HL-60 (cell line): ENCODE measurements around the gene PRPH.
A peak's percentile ranks its signal among the peaks of the same experiment; 100 is the strongest.
"Not testable (repeated sequence)": the region's sequence is repeated elsewhere in the genome, so short reads cannot be mapped to it uniquely, and the experiment has no call there.

Experiments used
- DNase-seq, 2 experiments: peaks; one replicate each; pipeline ENCODE4 v3.0.0-alpha.2; 2010 to 2020; ENCODE audit warnings: low read depth in 1 of 2, low spot score in 1 of 2
- H3K27ac ChIP-seq: fragments of 250-450 bp; sonication (Bioruptor Pico); replicated peaks from 2 replicates; pipeline ENCODE4 v1.5.1; 2020; ENCODE audit warnings: mild to moderate bottlenecking, moderate library complexity
- H3K27me3 ChIP-seq: fragments of 250-450 bp; sonication (Bioruptor Pico); 2 replicates; pipeline ENCODE4 v1.5.1; 2021; ENCODE audit warnings: mild to moderate bottlenecking, moderate library complexity; ENCODE audit not compliant: insufficient read depth, poor library complexity, severe bottlenecking
- H3K4me3 ChIP-seq: replicated peaks from 2 replicates; pipeline ENCODE4 v1.5.1; 2011; ENCODE audit warnings: mild to moderate bottlenecking, control low read depth, low read length; ENCODE audit not compliant: insufficient read depth
- CTCF ChIP-seq: IDR thresholded peaks from one replicate; pipeline ENCODE4 v1.5.1; 2011; ENCODE audit warnings: low read length, control low read depth, inconsistent platforms; ENCODE audit not compliant: insufficient read depth
- GABPA ChIP-seq: IDR thresholded peaks from 2 replicates; pipeline ENCODE4 v1.6.1; 2012; ENCODE audit warnings: low read depth
- POLR2AphosphoS5 ChIP-seq: IDR thresholded peaks from 2 replicates; pipeline ENCODE4 v1.6.1; 2012; ENCODE audit warnings: low read depth
- REST ChIP-seq: IDR thresholded peaks from 2 replicates; pipeline ENCODE4 v1.6.1; 2012; ENCODE audit warnings: low read depth; ENCODE audit not compliant: insufficient replicate concordance
- SPI1 ChIP-seq: IDR thresholded peaks from 2 replicates; pipeline ENCODE4 v1.6.1; 2012; ENCODE audit warnings: low read depth, mild to moderate bottlenecking, borderline replicate concordance

PRPH gene

GRCh38 chr12:49277466-49277865, 17.5 kb upstream of the PRPH start:
- Histone ChIP-seq H3K4me3 (no peak overlapping the region), H3K27me3 (no peaks in the 10 kb centered on the region), H3K27ac (no peak overlapping the region)
- TF ChIP-seq POLR2AphosphoS5, result no peak
- DNase-seq, result no peak

GRCh38 chr12:49279706-49280159, 15.2 kb upstream of the PRPH start:
- no peaks in the 10 kb centered on the region for H3K27me3 ChIP-seq
- no peak overlapping the region for H3K27ac ChIP-seq
- H3K4me3 ChIP-seq, result no peak overlapping the region
- DNase-seq, result peak in 1 of 2 experiments; percentile 76
- TF ChIP-seq POLR2AphosphoS5 (no peak), CTCF (no peak), GABPA (no peak), REST (no peak), SPI1 (no peak)

DNA sequence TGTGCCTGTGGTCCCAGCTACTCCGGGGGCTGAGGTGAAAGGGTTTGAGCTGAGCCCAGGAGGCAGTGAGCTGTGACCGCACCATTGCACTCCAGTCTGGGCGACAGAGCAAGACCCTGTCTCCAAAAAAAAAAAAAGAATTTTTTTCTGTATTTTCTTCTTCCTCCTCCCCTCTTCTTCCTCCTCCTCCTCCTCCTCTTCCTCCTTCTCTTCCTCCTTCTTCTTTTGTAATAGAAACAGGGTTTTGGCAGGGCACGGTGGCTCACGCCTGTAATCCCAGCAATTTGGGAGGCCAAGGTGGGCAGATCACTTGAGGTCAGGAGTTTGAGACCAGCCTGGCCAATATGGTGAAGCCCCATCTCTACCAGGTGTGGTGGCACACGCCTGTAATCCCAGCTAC, 14.4 kb upstream of the PRPH start:
- H3K27me3 ChIP-seq, DNase-seq, H3K27ac ChIP-seq, H3K4me3 ChIP-seq: not testable (repeated sequence)

DNA sequence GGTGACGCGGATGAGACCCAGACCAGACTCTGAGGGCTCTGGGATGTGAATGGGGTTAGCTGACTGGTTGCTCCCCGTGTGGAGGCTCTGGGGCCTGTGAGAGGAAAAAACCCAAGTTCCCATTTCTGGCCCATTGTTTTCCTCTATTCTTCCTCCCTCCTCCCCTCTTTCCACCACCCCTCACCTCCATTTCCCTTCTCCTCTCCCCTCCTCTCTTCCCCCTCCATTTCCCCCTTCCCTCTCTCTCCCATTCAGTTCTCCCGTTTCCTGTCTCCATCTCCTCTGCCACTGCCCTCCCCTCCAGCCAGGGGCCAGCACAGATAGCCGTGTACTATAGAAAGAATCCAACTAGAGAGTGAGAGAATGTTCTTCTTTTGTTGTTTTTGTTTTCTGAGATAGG, 12.6 kb upstream of the PRPH start:
- TF ChIP-seq SPI1 (no peak), POLR2AphosphoS5 (no peak)
- H3K4me3 ChIP-seq, result no peak overlapping the region
- no peak for DNase-seq
- H3K27me3 ChIP-seq, result peaks cover 14% of the 10 kb centered on the region
- no peak overlapping the region for H3K27ac ChIP-seq

DNA sequence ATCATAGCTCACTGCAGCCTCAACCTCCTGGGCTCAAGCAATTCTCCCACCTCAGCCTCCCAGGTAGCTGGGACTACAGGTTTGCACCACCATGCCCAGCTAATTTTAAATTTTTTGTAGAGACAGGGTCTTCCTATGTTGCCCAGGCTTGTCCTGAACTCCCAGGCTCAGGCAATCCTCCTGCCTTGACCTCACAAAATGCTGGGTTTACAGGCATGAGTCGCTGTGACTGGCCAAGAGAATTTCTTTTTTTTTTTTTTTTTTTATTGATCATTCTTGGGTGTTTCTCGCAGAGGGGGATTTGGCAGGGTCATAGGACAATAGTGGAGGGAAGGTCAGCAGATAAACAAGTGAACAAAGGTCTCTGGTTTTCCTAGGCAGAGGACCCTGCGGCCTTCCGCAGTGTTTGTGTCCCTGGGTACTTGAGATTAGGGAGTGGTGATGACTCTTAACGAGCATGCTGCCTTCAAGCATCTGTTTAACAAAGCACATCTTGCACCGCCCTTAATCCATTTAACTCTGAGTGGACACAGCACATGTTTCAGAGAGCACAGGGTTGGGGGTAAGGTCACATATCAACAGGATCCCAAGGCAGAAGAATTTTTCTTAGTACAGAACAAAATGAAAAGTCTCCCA, 12.1 kb upstream of the PRPH start:
- not testable (repeated sequence) for DNase-seq, H3K27ac ChIP-seq, H3K4me3 ChIP-seq
- H3K27me3 ChIP-seq, result peaks cover 18% of the 10 kb centered on the region

DNA sequence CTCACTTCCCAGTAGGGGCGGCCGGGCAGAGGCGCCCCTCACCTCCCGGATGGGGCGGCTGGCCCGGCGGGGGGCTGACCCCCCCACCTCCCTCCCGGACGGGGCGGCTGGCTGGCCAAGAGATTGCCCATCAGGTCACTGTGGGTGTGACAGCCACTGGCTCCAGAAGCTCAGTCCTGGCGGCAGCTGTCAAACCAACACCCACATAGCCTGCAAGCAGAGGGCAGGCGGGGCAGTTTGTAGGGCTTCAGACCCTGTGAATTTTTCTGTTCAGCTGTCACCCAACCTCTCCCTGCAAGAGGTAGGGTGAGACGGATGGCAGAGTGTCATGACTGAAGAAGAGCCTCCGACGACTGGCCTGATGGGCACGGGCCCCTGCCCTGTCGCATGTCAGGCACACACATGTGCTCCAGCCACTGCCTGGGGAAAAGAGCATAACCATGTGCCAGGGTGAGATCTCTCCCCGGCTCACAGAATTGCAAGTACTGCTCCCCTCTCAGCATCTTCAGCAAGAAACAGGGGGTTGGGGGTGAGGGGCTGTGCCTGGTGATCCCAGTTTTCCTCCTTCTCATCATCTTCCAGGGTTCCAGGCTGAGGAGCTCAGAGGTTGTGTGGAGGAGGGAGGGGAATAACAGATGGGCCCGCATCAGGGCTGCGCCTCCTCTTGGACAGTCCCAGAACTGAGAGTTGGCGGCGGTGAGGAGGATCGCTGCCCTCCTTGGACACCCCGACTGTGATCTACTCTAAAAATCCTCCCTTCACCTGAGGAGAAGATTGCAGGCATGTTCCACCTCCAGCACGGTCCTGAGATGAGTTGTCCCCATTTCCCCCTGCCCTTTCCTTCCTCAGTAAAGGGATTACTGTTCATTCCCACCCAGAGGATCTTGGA, 11.2 kb upstream of the PRPH start:
- H3K27me3 ChIP-seq, result peaks cover 18% of the 10 kb centered on the region
- no peak for DNase-seq
- H3K27ac ChIP-seq, result no peak overlapping the region
- TF ChIP-seq CTCF, result no peak
- no peak for TF ChIP-seq POLR2AphosphoS5
- no peak for TF ChIP-seq GABPA
- no peak for TF ChIP-seq SPI1
- no peak for TF ChIP-seq REST
- H3K4me3 ChIP-seq, result no peak overlapping the region
